ENCODE results near the gene TMEM247.

DNA sequence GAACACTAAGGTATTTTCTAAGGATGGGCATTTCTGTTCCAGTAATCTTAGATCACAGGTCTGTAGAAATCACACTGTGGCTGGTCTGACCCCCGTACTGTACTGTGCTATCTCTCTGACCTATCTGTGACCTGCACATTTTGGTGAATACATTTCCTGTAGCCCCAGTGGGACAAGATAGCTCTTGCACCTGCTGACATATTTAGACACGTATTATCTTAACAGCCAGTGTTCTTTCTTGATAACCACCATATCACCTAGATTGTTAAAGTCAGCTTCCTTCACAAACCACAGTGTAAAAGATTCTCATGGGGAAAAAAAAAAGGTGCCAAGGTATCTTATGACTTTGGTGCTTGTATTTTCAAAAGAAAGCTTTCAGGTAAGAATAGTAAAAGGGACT, 39.8 kb upstream of the TMEM247 start:
- TF ChIP-seq, protein P1, sequence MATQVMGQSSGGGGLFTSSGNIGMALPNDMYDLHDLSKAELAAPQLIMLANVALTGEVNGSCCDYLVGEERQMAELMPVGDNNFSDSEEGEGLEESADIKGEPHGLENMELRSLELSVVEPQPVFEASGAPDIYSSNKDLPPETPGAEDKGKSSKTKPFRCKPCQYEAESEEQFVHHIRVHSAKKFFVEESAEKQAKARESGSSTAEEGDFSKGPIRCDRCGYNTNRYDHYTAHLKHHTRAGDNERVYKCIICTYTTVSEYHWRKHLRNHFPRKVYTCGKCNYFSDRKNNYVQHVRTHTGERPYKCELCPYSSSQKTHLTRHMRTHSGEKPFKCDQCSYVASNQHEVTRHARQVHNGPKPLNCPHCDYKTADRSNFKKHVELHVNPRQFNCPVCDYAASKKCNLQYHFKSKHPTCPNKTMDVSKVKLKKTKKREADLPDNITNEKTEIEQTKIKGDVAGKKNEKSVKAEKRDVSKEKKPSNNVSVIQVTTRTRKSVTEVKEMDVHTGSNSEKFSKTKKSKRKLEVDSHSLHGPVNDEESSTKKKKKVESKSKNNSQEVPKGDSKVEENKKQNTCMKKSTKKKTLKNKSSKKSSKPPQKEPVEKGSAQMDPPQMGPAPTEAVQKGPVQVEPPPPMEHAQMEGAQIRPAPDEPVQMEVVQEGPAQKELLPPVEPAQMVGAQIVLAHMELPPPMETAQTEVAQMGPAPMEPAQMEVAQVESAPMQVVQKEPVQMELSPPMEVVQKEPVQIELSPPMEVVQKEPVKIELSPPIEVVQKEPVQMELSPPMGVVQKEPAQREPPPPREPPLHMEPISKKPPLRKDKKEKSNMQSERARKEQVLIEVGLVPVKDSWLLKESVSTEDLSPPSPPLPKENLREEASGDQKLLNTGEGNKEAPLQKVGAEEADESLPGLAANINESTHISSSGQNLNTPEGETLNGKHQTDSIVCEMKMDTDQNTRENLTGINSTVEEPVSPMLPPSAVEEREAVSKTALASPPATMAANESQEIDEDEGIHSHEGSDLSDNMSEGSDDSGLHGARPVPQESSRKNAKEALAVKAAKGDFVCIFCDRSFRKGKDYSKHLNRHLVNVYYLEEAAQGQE (IDR thresholded peaks at IDR 0.05; ENCODE audit: low read depth, low read length), result no peak
- TF ChIP-seq CHD1 (IDR thresholded peaks at IDR 0.05; ENCODE audit: low read depth, low read length) (no peak), CREB1 (IDR thresholded peaks at IDR 0.05; ENCODE audit: low read depth) (no peak), POLR2AphosphoS2 (IDR thresholded peaks at IDR 0.05; ENCODE audit: low read depth, low read length) (no peak), CTCF (IDR thresholded peaks at IDR 0.05 in 2 of 3, conservative IDR thresholded peaks at IDR 0.05 in 1 of 3; ENCODE audit: control insufficient read depth in 2 of 3, extremely low read depth in 1 of 3, insufficient read depth in 1 of 3, low read depth in 3 of 3, low read length in 3 of 3) (no peak), CHD2 (IDR thresholded peaks at IDR 0.05; ENCODE audit: borderline replicate concordance, low read depth, low read length) (0 out of 2 replicates have a peak, but pooled peaks have one; percentile 32), SPI1 (IDR thresholded peaks at IDR 0.05; ENCODE audit: borderline replicate concordance, insufficient read depth, low read depth, low read length) (no peak)

Measured in GM12878 (cell line).